Parathyroid adenoma (tissue), 2 donors: ENCODE results near the gene PCDHA12.
"Not testable (repeated sequence)": the region's sequence is repeated elsewhere in the genome, so short reads cannot be mapped to it uniquely, and the experiment has no call there.

Experiments used
- H2AFZ ChIP-seq: fragments of 300-600 bp; sonication (generic); one replicate; pipeline ENCODE4 v1.7.0; 2017; ENCODE audit warnings: antibody characterized with exemption, mild to moderate bottlenecking
- H3K27ac ChIP-seq: fragments of 300-600 bp; sonication (generic); one replicate; pipeline ENCODE4 v1.7.0; 2017
- H3K27me3 ChIP-seq: fragments of 300-600 bp; sonication (generic); one replicate; pipeline ENCODE4 v1.7.0; 2017; ENCODE audit warnings: low read length; ENCODE audit not compliant: control insufficient read depth, insufficient read depth
- H3K36me3 ChIP-seq: fragments of 300-600 bp; sonication (generic); one replicate; pipeline ENCODE4 v1.7.0; 2017; ENCODE audit warnings: low read length; ENCODE audit not compliant: control insufficient read depth, insufficient read depth
- H3K4me1 ChIP-seq: fragments of 300-600 bp; sonication (generic); one replicate; pipeline ENCODE4 v1.7.0; 2017; ENCODE audit warnings: control low read depth
- H3K4me2 ChIP-seq: fragments of 300-600 bp; sonication (generic); one replicate; pipeline ENCODE4 v1.7.0; 2017; ENCODE audit warnings: low read length
- H3K4me3 ChIP-seq: fragments of 300-600 bp; sonication (generic); one replicate; pipeline ENCODE4 v1.7.0; 2017; ENCODE audit warnings: low read depth, low read length
- H3K79me2 ChIP-seq: fragments of 300-600 bp; sonication (generic); one replicate; pipeline ENCODE4 v1.7.0; 2017; ENCODE audit warnings: control low read depth
- H3K9ac ChIP-seq: fragments of 300-600 bp; sonication (generic); one replicate; pipeline ENCODE4 v1.7.0; 2017; ENCODE audit warnings: mild to moderate bottlenecking
- H3K9me3 ChIP-seq: fragments of 300-600 bp; sonication (generic); one replicate; pipeline ENCODE4 v1.7.0; 2017; ENCODE audit warnings: low read length; ENCODE audit not compliant: control insufficient read depth
- TF ChIP-seq, protein P1 (sequence below): fragments of 300-600 bp; sonication (generic); IDR thresholded peaks from one replicate; pipeline ENCODE4 v1.7.0; 2017; ENCODE audit warnings: antibody characterized with exemption, mild to moderate bottlenecking
- donor health status: primary hyperparathyroidism.

PCDHA12 gene

DNA sequence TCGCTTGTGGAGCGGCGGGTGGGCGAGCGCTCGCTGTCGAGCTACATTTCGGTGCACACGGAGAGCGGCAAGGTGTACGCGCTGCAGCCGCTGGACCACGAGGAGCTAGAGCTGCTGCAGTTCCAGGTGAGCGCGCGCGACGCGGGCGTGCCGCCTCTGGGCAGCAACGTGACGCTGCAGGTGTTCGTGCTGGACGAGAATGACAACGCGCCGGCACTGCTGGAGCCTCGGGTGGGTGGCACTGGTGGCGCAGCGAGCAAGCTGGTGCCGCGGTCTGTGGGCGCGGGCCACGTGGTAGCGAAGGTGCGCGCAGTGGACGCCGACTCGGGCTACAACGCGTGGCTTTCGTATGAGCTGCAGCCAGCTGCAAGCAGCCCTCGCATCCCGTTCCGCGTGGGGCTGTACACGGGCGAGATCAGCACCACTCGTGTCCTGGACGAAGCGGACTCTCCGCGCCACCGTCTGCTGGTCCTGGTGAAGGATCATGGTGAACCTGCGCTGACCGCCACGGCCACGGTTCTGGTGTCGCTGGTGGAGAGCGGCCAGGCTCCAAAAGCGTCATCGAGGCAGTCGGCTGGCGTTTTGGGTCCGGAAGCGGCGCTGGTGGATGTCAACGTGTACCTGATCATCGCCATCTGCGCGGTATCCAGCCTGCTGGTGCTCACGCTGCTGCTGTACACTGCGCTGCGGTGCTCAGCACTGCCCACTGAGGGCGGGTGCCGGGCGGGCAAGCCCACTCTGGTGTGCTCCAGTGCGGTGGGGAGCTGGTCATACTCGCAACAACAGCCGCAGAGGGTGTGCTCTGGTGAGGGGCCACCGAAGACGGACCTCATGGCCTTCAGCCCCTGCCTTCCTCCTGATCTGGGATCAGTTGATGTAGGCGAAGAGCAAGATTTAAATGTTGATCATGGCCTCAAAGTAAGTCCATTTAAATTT, 32.0 kb upstream of the PCDHA12 start:
- H3K27me3 ChIP-seq, result no peaks in the 10 kb centered on the region

DNA sequence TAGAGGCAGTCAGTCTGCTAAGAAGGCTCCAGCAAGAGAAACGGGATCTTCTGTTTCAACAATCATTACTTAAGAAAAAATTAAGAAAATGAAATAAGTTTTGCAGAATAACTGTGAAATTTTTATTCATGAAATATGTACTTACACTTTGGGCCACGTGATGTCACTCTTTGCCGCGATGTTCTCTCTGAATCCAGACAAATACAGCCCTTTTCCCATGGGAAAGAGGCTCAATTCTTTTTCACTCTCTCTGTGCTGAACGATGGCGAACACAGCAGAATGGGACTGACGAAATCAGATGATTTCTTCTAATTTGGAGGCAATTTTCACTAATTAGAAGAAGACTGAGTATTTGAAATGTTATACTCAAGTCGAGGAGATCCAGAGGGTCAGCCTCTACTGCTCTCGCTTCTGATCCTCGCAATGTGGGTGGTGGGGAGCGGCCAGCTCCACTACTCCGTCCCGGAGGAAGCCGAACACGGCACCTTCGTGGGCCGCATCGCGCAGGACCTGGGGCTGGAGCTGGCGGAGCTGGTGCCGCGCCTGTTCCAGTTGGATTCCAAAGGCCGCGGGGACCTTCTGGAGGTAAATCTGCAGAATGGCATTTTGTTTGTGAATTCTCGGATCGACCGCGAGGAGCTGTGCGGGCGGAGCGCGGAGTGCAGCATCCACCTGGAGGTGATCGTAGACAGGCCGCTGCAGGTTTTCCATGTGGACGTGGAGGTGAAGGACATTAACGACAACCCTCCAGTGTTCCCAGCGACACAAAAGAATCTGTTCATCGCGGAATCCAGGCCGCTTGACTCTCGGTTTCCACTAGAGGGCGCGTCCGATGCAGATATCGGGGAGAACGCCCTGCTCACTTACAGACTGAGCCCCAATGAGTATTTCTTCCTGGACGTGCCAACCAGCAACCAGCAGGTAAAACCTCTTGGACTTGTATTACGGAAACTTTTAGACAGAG, 26.7 kb upstream of the PCDHA12 start, which contains the start of gene PCDHA9:
PCDHA9 (plus strand) TSS at position 244 of the 964 bp plus-strand sequence; CDS start at position 358, 114 bp downstream.
- not testable (repeated sequence) for H3K9me3 ChIP-seq, H3K27me3 ChIP-seq, H3K4me2 ChIP-seq, H3K27ac ChIP-seq, H3K4me3 ChIP-seq, H3K4me1 ChIP-seq, H3K36me3 ChIP-seq, H3K9ac ChIP-seq, H2AFZ ChIP-seq, H3K79me2 ChIP-seq

More for the DNA sequence above, 32.0 kb upstream of the PCDHA12 start:
- Histone ChIP-seq H3K4me1 (no peaks in the 10 kb centered on the region), H3K9me3 (no peaks in the 10 kb centered on the region), H3K27ac (no peak overlapping the region), H3K36me3 (no peaks in the 10 kb centered on the region), H3K4me2 (no peak overlapping the region), H3K9ac (no peak overlapping the region), H3K4me3 (no peak overlapping the region), H2AFZ (no peak overlapping the region), H3K79me2 (no peaks in the 10 kb centered on the region)
- TF ChIP-seq, protein P1, sequence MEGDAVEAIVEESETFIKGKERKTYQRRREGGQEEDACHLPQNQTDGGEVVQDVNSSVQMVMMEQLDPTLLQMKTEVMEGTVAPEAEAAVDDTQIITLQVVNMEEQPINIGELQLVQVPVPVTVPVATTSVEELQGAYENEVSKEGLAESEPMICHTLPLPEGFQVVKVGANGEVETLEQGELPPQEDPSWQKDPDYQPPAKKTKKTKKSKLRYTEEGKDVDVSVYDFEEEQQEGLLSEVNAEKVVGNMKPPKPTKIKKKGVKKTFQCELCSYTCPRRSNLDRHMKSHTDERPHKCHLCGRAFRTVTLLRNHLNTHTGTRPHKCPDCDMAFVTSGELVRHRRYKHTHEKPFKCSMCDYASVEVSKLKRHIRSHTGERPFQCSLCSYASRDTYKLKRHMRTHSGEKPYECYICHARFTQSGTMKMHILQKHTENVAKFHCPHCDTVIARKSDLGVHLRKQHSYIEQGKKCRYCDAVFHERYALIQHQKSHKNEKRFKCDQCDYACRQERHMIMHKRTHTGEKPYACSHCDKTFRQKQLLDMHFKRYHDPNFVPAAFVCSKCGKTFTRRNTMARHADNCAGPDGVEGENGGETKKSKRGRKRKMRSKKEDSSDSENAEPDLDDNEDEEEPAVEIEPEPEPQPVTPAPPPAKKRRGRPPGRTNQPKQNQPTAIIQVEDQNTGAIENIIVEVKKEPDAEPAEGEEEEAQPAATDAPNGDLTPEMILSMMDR, result no peak

DNA sequence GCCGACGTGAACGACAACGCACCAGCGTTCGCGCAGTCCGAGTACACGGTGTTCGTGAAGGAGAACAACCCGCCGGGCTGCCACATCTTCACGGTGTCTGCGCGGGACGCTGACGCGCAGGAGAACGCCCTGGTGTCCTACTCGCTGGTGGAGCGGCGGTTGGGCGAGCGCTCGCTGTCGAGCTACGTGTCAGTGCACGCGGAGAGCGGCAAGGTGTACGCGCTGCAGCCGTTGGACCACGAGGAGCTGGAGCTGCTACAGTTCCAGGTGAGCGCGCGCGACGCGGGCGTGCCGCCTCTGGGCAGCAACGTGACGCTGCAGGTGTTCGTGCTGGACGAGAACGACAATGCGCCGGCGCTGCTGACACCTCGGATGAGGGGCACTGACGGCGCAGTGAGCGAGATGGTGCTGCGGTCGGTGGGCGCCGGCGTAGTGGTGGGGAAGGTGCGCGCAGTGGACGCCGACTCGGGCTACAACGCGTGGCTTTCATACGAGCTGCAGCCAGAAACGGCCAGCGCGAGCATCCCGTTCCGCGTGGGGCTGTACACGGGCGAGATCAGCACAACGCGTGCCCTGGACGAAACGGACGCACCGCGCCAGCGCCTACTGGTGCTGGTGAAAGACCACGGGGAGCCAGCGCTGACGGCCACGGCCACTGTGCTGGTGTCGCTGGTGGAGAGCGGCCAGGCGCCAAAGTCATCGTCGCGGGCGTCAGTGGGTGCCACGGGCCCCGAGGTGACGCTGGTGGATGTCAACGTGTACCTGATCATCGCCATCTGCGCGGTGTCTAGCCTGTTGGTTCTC, 25.1 kb upstream of the PCDHA12 start:
- H3K4me2 ChIP-seq, H3K27me3 ChIP-seq, H3K4me3 ChIP-seq, H3K36me3 ChIP-seq, H3K27ac ChIP-seq, H3K4me1 ChIP-seq, H3K9ac ChIP-seq, H3K9me3 ChIP-seq, H2AFZ ChIP-seq, H3K79me2 ChIP-seq: not testable (repeated sequence)

DNA sequence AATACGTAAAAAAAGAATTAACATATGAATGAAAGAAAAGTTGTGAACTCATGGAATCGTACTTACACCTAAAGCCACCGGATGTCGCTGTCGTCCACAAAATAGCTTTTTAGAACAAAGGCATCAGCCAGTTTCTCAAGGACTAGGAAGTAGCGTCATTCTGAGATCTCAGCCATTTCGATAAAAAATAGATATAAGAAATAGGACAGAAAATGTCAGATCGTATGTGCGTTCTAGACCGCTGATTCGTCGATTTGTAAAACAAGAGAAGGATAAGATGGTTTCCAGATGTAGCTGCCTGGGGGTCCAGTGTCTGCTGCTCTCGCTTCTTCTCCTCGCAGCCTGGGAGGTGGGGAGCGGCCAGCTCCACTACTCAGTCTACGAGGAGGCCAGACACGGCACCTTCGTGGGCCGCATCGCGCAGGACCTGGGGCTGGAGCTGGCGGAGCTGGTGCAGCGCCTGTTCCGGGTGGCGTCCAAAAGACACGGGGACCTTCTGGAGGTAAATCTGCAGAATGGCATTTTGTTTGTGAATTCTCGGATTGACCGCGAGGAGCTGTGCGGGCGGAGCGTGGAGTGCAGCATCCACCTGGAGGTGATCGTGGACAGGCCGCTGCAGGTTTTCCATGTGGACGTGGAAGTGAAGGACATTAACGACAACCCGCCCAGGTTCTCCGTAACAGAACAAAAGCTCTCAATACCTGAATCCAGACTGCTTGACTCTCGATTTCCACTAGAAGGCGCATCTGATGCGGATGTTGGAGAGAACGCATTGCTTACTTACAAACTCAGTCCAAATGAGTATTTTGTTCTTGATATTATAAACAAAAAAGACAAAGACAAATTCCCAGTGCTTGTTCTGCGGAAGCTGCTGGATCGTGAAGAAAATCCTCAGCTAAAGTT, 19.1 kb upstream of the PCDHA12 start, which contains the start of gene PCDHA10:
PCDHA10 (plus strand) TSS at position 126 of the 903 bp plus-strand sequence; CDS start at position 278, 152 bp downstream.
- H3K4me2 ChIP-seq, result peak within 1 kb of the TSS; percentile 65
- H2AFZ ChIP-seq, result peak within 1 kb of the TSS; percentile 72
- H3K79me2 ChIP-seq, result peaks cover 3% of the 10 kb centered on the region
- H3K36me3 ChIP-seq, result no peaks in the 10 kb centered on the region
- H3K27ac ChIP-seq, result peak within 1 kb of the TSS; percentile 96
- H3K9ac ChIP-seq, result peak within 1 kb of the TSS; percentile 23
- no peaks in the 10 kb centered on the region for H3K27me3 ChIP-seq
- H3K4me3 ChIP-seq, result peak within 1 kb of the TSS; percentile 51
- H3K9me3 ChIP-seq, result no peaks in the 10 kb centered on the region
- H3K4me1 ChIP-seq, result no peaks in the 10 kb centered on the region
- TF ChIP-seq, protein P1, result peak; percentile 52
